HFFc6 (cell line): ENCODE data around the gene TNP2. TPM values are rescaled to one million over a fixed set of nuclear protein-coding genes. Genes with fewer than 3 reads are reported as not detected.

ENCODE experiments used
- DNase-seq: peaks from one replicate; pipeline ENCODE4 v3.0.0-alpha.2; 2018
- H3K27ac Mint-ChIP-seq: 2 replicates; pipeline ENCODE4 v1.8.0; 2020; ENCODE audit warnings: mild to moderate bottlenecking, mixed read lengths
- H3K27me3 Mint-ChIP-seq: 2 replicates; pipeline ENCODE4 v1.8.0; 2021; ENCODE audit warnings: mild to moderate bottlenecking, moderate library complexity, mixed read lengths; ENCODE audit not compliant: insufficient read depth
- H3K36me3 Mint-ChIP-seq: 2 replicates; pipeline ENCODE4 v1.8.0; 2021; ENCODE audit warnings: low read depth, mixed read lengths
- H3K4me1 Mint-ChIP-seq: 2 replicates; pipeline ENCODE4 v1.8.0; 2020; ENCODE audit warnings: low read depth, mixed read lengths
- H3K4me3 Mint-ChIP-seq: 2 replicates; pipeline ENCODE4 v1.8.0; 2020; ENCODE audit warnings: mild to moderate bottlenecking, moderate library complexity, mixed read lengths
- H3K9me3 Mint-ChIP-seq: 2 replicates; pipeline ENCODE4 v1.8.0; 2020; ENCODE audit warnings: mild to moderate bottlenecking, mixed read lengths
- microRNA-seq: library from miRNA; unstranded; fragments of <30 nt; microRNA quantifications from one replicate; pipeline ENCODE4, GENCODE V29; 2019
- total RNA-seq, 6 experiments: library from RNA; stranded (reverse); fragmentation: NEBNext Ultra II Directional; extraction: Animal tissue kit (Norgen Biotek cat#: 25700); gene quantifications; 2 replicates in 1 of 6; 3 replicates in 5 of 6; pipeline ENCODE4 v1.2.3, GENCODE V29; 2021
- TF ChIP-seq, protein P1 (sequence below): fragments of 200-600 bp; sonication (generic); IDR thresholded peaks from 2 replicates; pipeline ENCODE4 v1.5.0; 2021; ENCODE audit warnings: antibody characterized with exemption, mild to moderate bottlenecking

TNP2 gene
- total RNA-seq, 6 experiments from 2014 or later: not detected

DNA sequence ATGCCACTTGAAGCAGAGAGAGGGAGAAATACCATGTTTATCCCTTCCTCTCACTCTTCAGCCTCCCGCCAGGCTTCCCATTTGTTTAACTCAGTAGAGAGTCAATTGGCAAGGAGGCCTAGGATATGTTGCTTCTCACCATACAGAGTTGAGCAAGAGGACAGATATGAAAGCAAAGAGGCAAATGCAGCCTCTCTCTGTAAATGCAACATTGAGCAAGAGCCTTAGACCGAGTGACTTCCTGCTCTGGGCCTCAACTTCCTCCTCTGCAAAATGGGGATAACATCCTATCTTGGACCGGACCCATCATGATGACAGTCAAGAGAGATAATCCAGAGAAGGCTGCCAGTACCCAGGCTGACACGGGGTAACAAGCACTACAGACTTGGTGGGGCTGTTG is 49.9 kb downstream of the TNP2 start:
- peaks cover 2% of the 10 kb centered on the region; the same call in 1 of the 2 replicates for H3K27me3 Mint-ChIP-seq
- no peak overlapping the region for H3K4me3 Mint-ChIP-seq
- no peak overlapping the region for H3K27ac Mint-ChIP-seq
- peaks cover 21% of the 10 kb centered on the region for H3K36me3 Mint-ChIP-seq
- H3K9me3 Mint-ChIP-seq: peaks cover 32% of the 10 kb centered on the region
- no peaks in the 10 kb centered on the region for H3K4me1 Mint-ChIP-seq
- TF ChIP-seq, protein P1, sequence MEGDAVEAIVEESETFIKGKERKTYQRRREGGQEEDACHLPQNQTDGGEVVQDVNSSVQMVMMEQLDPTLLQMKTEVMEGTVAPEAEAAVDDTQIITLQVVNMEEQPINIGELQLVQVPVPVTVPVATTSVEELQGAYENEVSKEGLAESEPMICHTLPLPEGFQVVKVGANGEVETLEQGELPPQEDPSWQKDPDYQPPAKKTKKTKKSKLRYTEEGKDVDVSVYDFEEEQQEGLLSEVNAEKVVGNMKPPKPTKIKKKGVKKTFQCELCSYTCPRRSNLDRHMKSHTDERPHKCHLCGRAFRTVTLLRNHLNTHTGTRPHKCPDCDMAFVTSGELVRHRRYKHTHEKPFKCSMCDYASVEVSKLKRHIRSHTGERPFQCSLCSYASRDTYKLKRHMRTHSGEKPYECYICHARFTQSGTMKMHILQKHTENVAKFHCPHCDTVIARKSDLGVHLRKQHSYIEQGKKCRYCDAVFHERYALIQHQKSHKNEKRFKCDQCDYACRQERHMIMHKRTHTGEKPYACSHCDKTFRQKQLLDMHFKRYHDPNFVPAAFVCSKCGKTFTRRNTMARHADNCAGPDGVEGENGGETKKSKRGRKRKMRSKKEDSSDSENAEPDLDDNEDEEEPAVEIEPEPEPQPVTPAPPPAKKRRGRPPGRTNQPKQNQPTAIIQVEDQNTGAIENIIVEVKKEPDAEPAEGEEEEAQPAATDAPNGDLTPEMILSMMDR: no peak
- DNase-seq: no peak

DNA sequence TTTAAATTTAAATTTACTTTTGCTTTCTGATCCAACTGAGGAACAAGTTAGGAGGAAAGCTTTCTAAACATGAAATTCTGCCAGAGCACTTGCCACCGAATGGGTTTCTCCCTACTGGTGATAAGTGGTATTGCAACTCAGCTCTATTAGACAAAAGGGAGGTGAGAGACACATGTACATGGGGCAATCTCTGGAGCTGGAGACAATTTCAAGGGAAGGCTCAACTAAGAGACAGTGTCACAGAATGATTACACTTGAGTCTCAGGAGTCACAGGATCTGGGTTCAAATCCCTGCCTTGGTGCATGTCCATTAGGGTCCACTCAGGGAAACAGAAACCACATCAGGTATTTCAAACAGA is 50.5 kb downstream of the TNP2 start:
- TF ChIP-seq, protein P1: peak; percentile 77
- no peak for DNase-seq
- no peaks in the 10 kb centered on the region; the same call in 1 of the 2 replicates for H3K27me3 Mint-ChIP-seq
- H3K4me1 Mint-ChIP-seq: no peaks in the 10 kb centered on the region
- H3K27ac Mint-ChIP-seq: no peak overlapping the region
- no peak overlapping the region for H3K4me3 Mint-ChIP-seq
- peaks cover 21% of the 10 kb centered on the region for H3K36me3 Mint-ChIP-seq
- peaks cover 32% of the 10 kb centered on the region for H3K9me3 Mint-ChIP-seq

Small RNAs within 50 kb of the gene (microRNA-seq; reads per million reads assigned to microRNA genes)
- gene MIR548H2: not detected

Other genes starting within 250 kb of the TNP2 start
- 1 to 10 TPM; 3.8 to 6.7 (median 5.9) TPM for gene SOCS1, start 13.1 kb downstream of the TNP2 start, total RNA-seq
- gene PRM3, start 4.3 kb upstream of the TNP2 start, total RNA-seq: not detected
- gene PRM2, start 7.2 kb upstream of the TNP2 start, total RNA-seq: not detected
- gene PRM1, start 12.0 kb upstream of the TNP2 start, total RNA-seq: not detected
- 10 to 100 TPM in 5 of 6 experiments, 1 to 10 TPM in 1; 7.3 to 16.2 (median 14.2) TPM for gene RMI2, start 76.1 kb upstream of the TNP2 start, total RNA-seq